ENCODE results near the gene SLC25A22.
A peak's percentile ranks its signal among the peaks of the same experiment; 100 is the strongest.

DNA sequence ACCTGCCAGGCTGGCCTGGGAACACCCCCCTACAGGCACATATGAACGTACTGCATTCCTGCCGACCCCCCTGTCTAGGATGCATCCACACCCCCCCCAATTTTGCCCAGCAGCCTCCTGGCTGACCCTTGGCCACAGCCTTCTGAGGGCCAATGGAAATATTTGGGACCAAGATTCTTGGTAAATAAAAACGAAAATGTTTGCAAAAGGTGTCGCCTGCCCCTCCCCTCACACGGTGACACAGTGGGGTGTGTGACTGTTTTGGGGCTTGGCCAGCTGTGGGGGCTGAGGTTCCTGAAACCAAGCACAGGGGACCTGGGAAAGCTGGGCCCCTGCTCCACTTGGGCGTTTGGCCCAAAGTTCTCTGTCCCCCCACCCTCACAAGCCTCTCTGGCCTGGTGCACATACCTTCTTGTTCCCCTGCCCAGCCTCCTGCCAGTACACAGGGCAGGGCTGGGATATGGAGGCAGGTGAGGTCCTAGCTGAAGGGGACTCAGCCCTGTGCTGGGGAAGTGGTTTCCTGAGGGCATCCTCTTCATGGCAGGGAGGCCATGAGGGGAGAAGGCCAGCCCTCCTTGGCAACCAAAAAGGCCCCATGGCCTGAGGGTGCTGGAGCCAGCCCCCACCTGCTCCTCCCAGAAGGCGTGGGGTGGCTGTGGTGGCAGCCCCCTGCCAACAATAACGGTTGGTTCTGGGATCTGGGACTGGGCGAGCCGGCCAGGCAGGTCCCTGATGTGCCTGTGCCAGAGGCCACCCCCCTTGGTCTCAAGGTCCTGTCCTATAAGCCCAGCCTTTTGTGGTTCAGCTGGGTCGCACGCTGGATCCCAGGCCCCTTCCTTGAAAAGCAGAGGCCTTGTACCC is 27.5 kb upstream of the SLC25A22 start:
- TF ChIP-seq, protein P1, sequence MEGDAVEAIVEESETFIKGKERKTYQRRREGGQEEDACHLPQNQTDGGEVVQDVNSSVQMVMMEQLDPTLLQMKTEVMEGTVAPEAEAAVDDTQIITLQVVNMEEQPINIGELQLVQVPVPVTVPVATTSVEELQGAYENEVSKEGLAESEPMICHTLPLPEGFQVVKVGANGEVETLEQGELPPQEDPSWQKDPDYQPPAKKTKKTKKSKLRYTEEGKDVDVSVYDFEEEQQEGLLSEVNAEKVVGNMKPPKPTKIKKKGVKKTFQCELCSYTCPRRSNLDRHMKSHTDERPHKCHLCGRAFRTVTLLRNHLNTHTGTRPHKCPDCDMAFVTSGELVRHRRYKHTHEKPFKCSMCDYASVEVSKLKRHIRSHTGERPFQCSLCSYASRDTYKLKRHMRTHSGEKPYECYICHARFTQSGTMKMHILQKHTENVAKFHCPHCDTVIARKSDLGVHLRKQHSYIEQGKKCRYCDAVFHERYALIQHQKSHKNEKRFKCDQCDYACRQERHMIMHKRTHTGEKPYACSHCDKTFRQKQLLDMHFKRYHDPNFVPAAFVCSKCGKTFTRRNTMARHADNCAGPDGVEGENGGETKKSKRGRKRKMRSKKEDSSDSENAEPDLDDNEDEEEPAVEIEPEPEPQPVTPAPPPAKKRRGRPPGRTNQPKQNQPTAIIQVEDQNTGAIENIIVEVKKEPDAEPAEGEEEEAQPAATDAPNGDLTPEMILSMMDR (IDR thresholded peaks at IDR 0.05) = no peak
- TF ChIP-seq POLR2A (IDR thresholded peaks at IDR 0.05) (no peak), EP300 (IDR thresholded peaks at IDR 0.05) (no peak), POLR2AphosphoS5 (IDR thresholded peaks at IDR 0.05) (peak in 1 of 3 donors; percentile 31)
